Sigmoid colon (tissue), 3 donors: ENCODE measurements around the gene IL22RA2.

Experiments used
- CTCF ChIP-seq, 4 experiments: fragments of 450-650 bp in 3 of 4; fragments of 200-600 bp in 1 of 4; IDR thresholded peaks; one replicate each; pipeline ENCODE4 v1.5.1; 2016 to 2019; ENCODE audit warnings: antibody characterized with exemption in 4 of 4, mild to moderate bottlenecking in 3 of 4, moderate library complexity in 2 of 4
- POLR2A ChIP-seq, 2 donors: fragments of 450-650 bp; IDR thresholded peaks; one replicate each; pipeline ENCODE4 v1.6.1; 2016; ENCODE audit warnings: antibody characterized with exemption in 2 of 2, mild to moderate bottlenecking in 2 of 2, moderate library complexity in 2 of 2

- TF ChIP-seq CTCF (IDR thresholded peaks at IDR 0.05) (no peak), POLR2A (IDR thresholded peaks at IDR 0.05) (no peak)
These were observed 27.6 kb upstream of the IL22RA2 start for GRCh38 chr6:137201006-137201405.
